B cell (primary cell): ENCODE measurements around the gene TWIST2.

ENCODE experiments used
- CTCF ChIP-seq: fragments of 200-600 bp; IDR thresholded peaks from one replicate; pipeline ENCODE4 v1.8.0; 2022; ENCODE audit warnings: antibody characterized with exemption, mild to moderate bottlenecking
- EZH2 ChIP-seq: IDR thresholded peaks from 2 replicates; pipeline ENCODE4 v1.6.1; 2012; ENCODE audit warnings: borderline replicate concordance, low read depth, mild to moderate bottlenecking, moderate library complexity, low read length; ENCODE audit not compliant: insufficient read depth, poor library complexity, severe bottlenecking

GRCh38 chr2:238945433-238946150, 97.7 kb downstream of the TWIST2 start:
- no peak for TF ChIP-seq CTCF
- no peak for TF ChIP-seq EZH2
